B cell (primary cell): Measurements from ENCODE around the gene CACNA1G.

Experiments
- EZH2 ChIP-seq: IDR thresholded peaks from 2 replicates; pipeline ENCODE4 v1.6.1; 2012; ENCODE audit warnings: borderline replicate concordance, low read depth, mild to moderate bottlenecking, moderate library complexity, low read length; ENCODE audit not compliant: insufficient read depth, poor library complexity, severe bottlenecking
- TF ChIP-seq, protein P1 (sequence below): fragments of 200-600 bp; IDR thresholded peaks from one replicate; pipeline ENCODE4 v1.8.0; 2022; ENCODE audit warnings: antibody characterized with exemption, mild to moderate bottlenecking

DNA sequence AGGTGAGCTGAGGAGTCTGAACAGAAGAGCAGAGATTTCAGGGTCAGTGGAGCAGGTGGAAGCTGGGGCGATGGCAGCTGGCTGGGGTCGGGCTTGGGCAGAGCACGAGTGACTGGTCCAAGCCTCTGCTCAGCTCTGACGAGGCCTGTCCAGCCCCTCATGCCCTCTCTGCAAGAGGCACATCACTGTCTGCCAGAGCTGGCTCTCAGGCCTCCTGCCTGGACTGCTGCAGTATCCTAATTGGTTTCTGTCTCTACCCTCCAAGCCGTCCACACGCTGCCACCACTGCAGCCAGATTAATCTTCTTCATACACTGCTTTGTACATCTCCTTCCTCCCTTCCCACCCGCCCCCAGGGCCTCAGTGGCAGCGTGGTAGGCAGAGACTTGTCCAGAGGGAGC lies 25.4 kb downstream of the CACNA1G start:
- TF ChIP-seq, protein P1, sequence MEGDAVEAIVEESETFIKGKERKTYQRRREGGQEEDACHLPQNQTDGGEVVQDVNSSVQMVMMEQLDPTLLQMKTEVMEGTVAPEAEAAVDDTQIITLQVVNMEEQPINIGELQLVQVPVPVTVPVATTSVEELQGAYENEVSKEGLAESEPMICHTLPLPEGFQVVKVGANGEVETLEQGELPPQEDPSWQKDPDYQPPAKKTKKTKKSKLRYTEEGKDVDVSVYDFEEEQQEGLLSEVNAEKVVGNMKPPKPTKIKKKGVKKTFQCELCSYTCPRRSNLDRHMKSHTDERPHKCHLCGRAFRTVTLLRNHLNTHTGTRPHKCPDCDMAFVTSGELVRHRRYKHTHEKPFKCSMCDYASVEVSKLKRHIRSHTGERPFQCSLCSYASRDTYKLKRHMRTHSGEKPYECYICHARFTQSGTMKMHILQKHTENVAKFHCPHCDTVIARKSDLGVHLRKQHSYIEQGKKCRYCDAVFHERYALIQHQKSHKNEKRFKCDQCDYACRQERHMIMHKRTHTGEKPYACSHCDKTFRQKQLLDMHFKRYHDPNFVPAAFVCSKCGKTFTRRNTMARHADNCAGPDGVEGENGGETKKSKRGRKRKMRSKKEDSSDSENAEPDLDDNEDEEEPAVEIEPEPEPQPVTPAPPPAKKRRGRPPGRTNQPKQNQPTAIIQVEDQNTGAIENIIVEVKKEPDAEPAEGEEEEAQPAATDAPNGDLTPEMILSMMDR = no peak
- no peak for TF ChIP-seq EZH2
